NT2/D1 (cell line): Measurements from ENCODE around the gene DOCK9.

Experiments
- SUZ12 ChIP-seq: IDR thresholded peaks from 2 replicates; pipeline ENCODE4 v1.6.1; 2011; ENCODE audit not compliant: insufficient read length, insufficient read depth; ENCODE audit errors: extremely low read depth
- YY1 ChIP-seq: IDR thresholded peaks from 2 replicates; pipeline ENCODE4 v1.6.1; 2011; ENCODE audit not compliant: insufficient read length, insufficient read depth
- ZNF274 ChIP-seq: IDR thresholded peaks from 2 replicates; pipeline ENCODE4 v1.6.1; 2011; ENCODE audit warnings: mild to moderate bottlenecking, low read depth, low read length

DNA sequence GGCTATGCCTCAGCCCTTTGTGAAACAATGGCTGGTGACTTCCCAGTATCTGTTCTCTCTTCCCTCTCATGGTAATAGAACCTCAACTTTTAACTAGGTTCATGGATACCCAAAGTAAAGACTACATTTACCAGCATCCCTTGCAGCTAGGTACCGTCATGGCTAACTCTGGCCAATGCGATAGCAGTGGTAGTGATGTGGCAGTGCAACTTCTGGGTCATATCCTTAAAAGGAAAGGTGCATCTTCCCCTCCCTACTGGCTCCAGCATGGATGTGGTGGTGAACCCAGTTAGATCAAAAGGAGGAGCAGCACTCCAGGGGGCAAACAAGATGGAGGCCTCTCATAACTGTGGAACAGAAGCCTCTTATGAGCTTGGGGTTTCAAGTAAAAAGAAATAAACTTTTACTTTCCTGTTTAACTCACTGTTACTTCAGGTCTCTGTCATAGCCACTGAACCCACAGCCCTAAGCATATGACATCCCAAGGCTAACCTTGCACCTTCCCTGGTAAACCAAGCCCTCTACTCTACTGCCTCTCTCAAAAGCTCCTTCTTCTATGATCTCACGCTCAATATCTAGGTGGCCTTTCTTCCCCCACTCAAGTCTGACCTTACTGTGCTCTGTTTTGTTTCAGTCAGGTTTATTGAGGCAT lies 104.4 kb downstream of the DOCK9 start:
- TF ChIP-seq SUZ12 (no peak), ZNF274 (no peak), YY1 (no peak)
